ENCODE data around the gene HMMR.
"Not testable (repeated sequence)": the region's sequence is repeated elsewhere in the genome, so short reads cannot be mapped to it uniquely, and the experiment has no call there.

The HMMR gene

GRCh38 chr5:163460562-163461171, at the start of gene HMMR:
HMMR (plus strand) TSS chr5:163460632; CDS start chr5:163460693, 61 bp downstream.
- peak in 1 of 2 donors; percentile 15 for DNase-seq

GRCh38 chr5:163415673-163416072, 44.8 kb upstream of the HMMR start:
- not testable (repeated sequence) for DNase-seq

GRCh38 chr5:163424836-163425235, 35.6 kb upstream of the HMMR start:
- no peak for DNase-seq

GRCh38 chr5:163426128-163426527, 34.3 kb upstream of the HMMR start:
- not testable (repeated sequence) for DNase-seq

GRCh38 chr5:163432544-163432943, 27.9 kb upstream of the HMMR start:
- DNase-seq = no peak

- DNase-seq = no peak
These were observed 27.2 kb upstream of the HMMR start for GRCh38 chr5:163433271-163433670.

GRCh38 chr5:163434401-163434866, 26.0 kb upstream of the HMMR start:
- no peak for DNase-seq

GRCh38 chr5:163436515-163436914, 23.9 kb upstream of the HMMR start:
- DNase-seq = no peak

- no peak for DNase-seq
These were observed 23.5 kb upstream of the HMMR start for GRCh38 chr5:163437011-163437308.

GRCh38 chr5:163437309-163438182, 22.9 kb upstream of the HMMR start, which contains the start of gene CCNG1:
CCNG1 (plus strand) TSS chr5:163437595; CDS start chr5:163439257, 1,662 bp downstream.
- peak; percentile 87 to 90 for DNase-seq

GRCh38 chr5:163439092-163439425, 21.4 kb upstream of the HMMR start:
- DNase-seq = no peak

- DNase-seq = no peak
These were observed 19.5 kb upstream of the HMMR start for GRCh38 chr5:163440954-163441353.

GRCh38 chr5:163444526-163444925, 15.9 kb upstream of the HMMR start:
- no peak for DNase-seq

- no peak for DNase-seq
These were observed 15.1 kb upstream of the HMMR start for GRCh38 chr5:163445345-163445744.

GRCh38 chr5:163447191-163447590, 13.2 kb upstream of the HMMR start:
- no peak for DNase-seq

GRCh38 chr5:163447875-163448274, 12.6 kb upstream of the HMMR start:
- no peak for DNase-seq

- no peak for DNase-seq
These were observed 11.9 kb upstream of the HMMR start for GRCh38 chr5:163448491-163448890.

- no peak for DNase-seq
These were observed 8.9 kb upstream of the HMMR start for GRCh38 chr5:163451489-163451888.

- no peak for DNase-seq
These were observed 6.7 kb upstream of the HMMR start for GRCh38 chr5:163453705-163454104.

GRCh38 chr5:163455406-163455805, 5.0 kb upstream of the HMMR start:
- not testable (repeated sequence) for DNase-seq

- DNase-seq = no peak
These were observed 4.3 kb upstream of the HMMR start for GRCh38 chr5:163456029-163456589.

- DNase-seq = no peak
These were observed 3.6 kb upstream of the HMMR start for GRCh38 chr5:163456840-163457239.

- no peak for DNase-seq
These were observed 1.6 kb upstream of the HMMR start for GRCh38 chr5:163458778-163459385.

- DNase-seq = no peak
These were observed 992 bp upstream of the HMMR start for GRCh38 chr5:163459462-163459818.

Measured in stimulated activated CD4-positive, alpha-beta T cell treated with anti-CD3 and anti-CD28 coated beads, Interleukin-2, amount 100 ng/mL, for 24 hours (primary cell).